GM12891 (cell line): ENCODE results near the gene RNF145.

Experiments used
- PAX5 ChIP-seq: IDR thresholded peaks from 2 replicates; pipeline ENCODE4 v1.6.1; 2011; ENCODE audit warnings: low read length, moderate library complexity, mild to moderate bottlenecking; ENCODE audit not compliant: insufficient read depth, severe bottlenecking
- POLR2A ChIP-seq: IDR thresholded peaks from 2 replicates; pipeline ENCODE4 v1.6.1; 2011; ENCODE audit warnings: low read depth, low read length, control low read depth
- POLR2AphosphoS5 ChIP-seq: IDR thresholded peaks from 2 replicates; pipeline ENCODE4 v1.6.1; 2011; ENCODE audit warnings: low read depth, low read length, control low read depth
- POU2F2 ChIP-seq: IDR thresholded peaks from 2 replicates; pipeline ENCODE4 v1.6.1; 2011; ENCODE audit warnings: low read depth, mild to moderate bottlenecking, control low read depth, low read length, moderate library complexity
- SPI1 ChIP-seq: IDR thresholded peaks from 2 replicates; pipeline ENCODE4 v1.6.1; 2011; ENCODE audit warnings: low read depth, low read length, control low read depth
- TAF1 ChIP-seq: IDR thresholded peaks from 2 replicates; pipeline ENCODE4 v1.6.1; 2011; ENCODE audit warnings: low read depth, low read length, control low read depth

- no peak for TF ChIP-seq POLR2A
- no peak for TF ChIP-seq TAF1
- no peak for TF ChIP-seq POLR2AphosphoS5
- no peak for TF ChIP-seq SPI1
- no peak for TF ChIP-seq PAX5
- no peak for TF ChIP-seq POU2F2
These were observed 47.8 kb downstream of the RNF145 start for GRCh38 chr5:159161361-159162214.
